Measurements from ENCODE around the gene PHAX.

GRCh38 chr5:126645132-126645531, 44.4 kb downstream of the PHAX start:
- TF ChIP-seq CTCF (IDR thresholded peaks at IDR 0.05) (no peak), POLR2A (IDR thresholded peaks at IDR 0.05) (no peak)
